ENCODE measurements around the gene MRFAP1L1. TPM values are rescaled to one million over a fixed set of nuclear protein-coding genes. Genes with fewer than 3 reads are reported as not detected.

MRFAP1L1 gene
- total RNA-seq, 1 donor from 2014 or later: 57.9 TPM

GRCh38 chr4:6715704-6716017 lies 6.0 kb upstream of the MRFAP1L1 start:
- Histone ChIP-seq H3K27me3 (ENCODE audit: control insufficient read depth, insufficient read depth, low read length) (no peaks in the 10 kb centered on the region), H3K36me3 (ENCODE audit: control insufficient read depth, insufficient read depth, low read length) (no peaks in the 10 kb centered on the region), H3K4me3 (ENCODE audit: low read depth, low read length) (peak overlapping the region; percentile 96)
- DNase-seq (ENCODE audit: low read depth) (peak; percentile 16), FAIRE-seq (no peak)
- no peak for TF ChIP-seq CTCF (IDR thresholded peaks at IDR 0.05; ENCODE audit: insufficient read depth, low read length, severe bottlenecking)

GRCh38 chr4:6714954-6715353 lies 5.3 kb upstream of the MRFAP1L1 start:
- Histone ChIP-seq H3K27me3 (ENCODE audit: control insufficient read depth, insufficient read depth, low read length) (no peaks in the 10 kb centered on the region), H3K4me3 (ENCODE audit: low read depth, low read length) (no peak overlapping the region), H3K36me3 (ENCODE audit: control insufficient read depth, insufficient read depth, low read length) (no peaks in the 10 kb centered on the region)
- FAIRE-seq (no peak), DNase-seq (ENCODE audit: low read depth) (no peak)
- TF ChIP-seq CTCF (IDR thresholded peaks at IDR 0.05; ENCODE audit: insufficient read depth, low read length, severe bottlenecking): no peak

- TF ChIP-seq CTCF (IDR thresholded peaks at IDR 0.05; ENCODE audit: insufficient read depth, low read length, severe bottlenecking): no peak
- DNase-seq (ENCODE audit: low read depth) (no peak), FAIRE-seq (no peak)
- H3K27me3 ChIP-seq (ENCODE audit: control insufficient read depth, insufficient read depth, low read length): no peaks in the 10 kb centered on the region
- H3K4me3 ChIP-seq (ENCODE audit: low read depth, low read length): no peak overlapping the region
- H3K36me3 ChIP-seq (ENCODE audit: control insufficient read depth, insufficient read depth, low read length): peaks cover 1% of the 10 kb centered on the region
These were observed 1.3 kb upstream of the MRFAP1L1 start for GRCh38 chr4:6710996-6711395.

GRCh38 chr4:6710282-6710681 lies 617 bp upstream of the MRFAP1L1 start:
- peak overlapping the region; percentile 69 for H3K4me3 ChIP-seq (ENCODE audit: low read depth, low read length)
- FAIRE-seq (no peak), DNase-seq (ENCODE audit: low read depth) (no peak)
- no peak for TF ChIP-seq CTCF (IDR thresholded peaks at IDR 0.05; ENCODE audit: insufficient read depth, low read length, severe bottlenecking)
- no peaks in the 10 kb centered on the region for H3K27me3 ChIP-seq (ENCODE audit: control insufficient read depth, insufficient read depth, low read length)
- H3K36me3 ChIP-seq (ENCODE audit: control insufficient read depth, insufficient read depth, low read length): peaks cover 1% of the 10 kb centered on the region

GRCh38 chr4:6706173-6706572 lies 3.5 kb downstream of the MRFAP1L1 start:
- H3K27me3 ChIP-seq (ENCODE audit: control insufficient read depth, insufficient read depth, low read length): no peaks in the 10 kb centered on the region
- TF ChIP-seq CTCF (IDR thresholded peaks at IDR 0.05; ENCODE audit: insufficient read depth, low read length, severe bottlenecking): no peak
- no peak for DNase-seq (ENCODE audit: low read depth)
- H3K4me3 ChIP-seq (ENCODE audit: low read depth, low read length): no peak overlapping the region
- peaks cover 3% of the 10 kb centered on the region for H3K36me3 ChIP-seq (ENCODE audit: control insufficient read depth, insufficient read depth, low read length)
- FAIRE-seq: no peak

- TF ChIP-seq CTCF (IDR thresholded peaks at IDR 0.05; ENCODE audit: insufficient read depth, low read length, severe bottlenecking): no peak
- H3K27me3 ChIP-seq (ENCODE audit: control insufficient read depth, insufficient read depth, low read length): no peaks in the 10 kb centered on the region
- FAIRE-seq (no peak), DNase-seq (ENCODE audit: low read depth) (no peak)
- no peak overlapping the region for H3K4me3 ChIP-seq (ENCODE audit: low read depth, low read length)
- peaks cover 3% of the 10 kb centered on the region for H3K36me3 ChIP-seq (ENCODE audit: control insufficient read depth, insufficient read depth, low read length)
These were observed 4.0 kb downstream of the MRFAP1L1 start for GRCh38 chr4:6705646-6706045.
